Esophagus muscularis mucosa (tissue), 4 donors: Measurements from ENCODE around the gene ERH. TPM values are rescaled to one million over a fixed set of nuclear protein-coding genes. Genes with fewer than 3 reads are reported as not detected.

Experiments
- DNase-seq: peaks from one replicate; pipeline ENCODE4 v3.0.0-alpha.2; 2017; ENCODE audit errors: extremely low spot score
- H3K27ac ChIP-seq, 4 donors: fragments of 200-600 bp; sonication (generic); replicated peaks in 1 of 4; 1 replicate in 3 of 4; 2 replicates in 1 of 4; pipeline ENCODE4 v1.5.1; 2016 to 2019; ENCODE audit warnings: mild to moderate bottlenecking in 1 of 4
- H3K27me3 ChIP-seq, 4 donors: fragments of 200-600 bp; sonication (generic); one replicate each; pipeline versions ENCODE4 v1.5.1 to v1.6.0; 2016 to 2019
- H3K36me3 ChIP-seq, 4 donors: fragments of 200-600 bp; sonication (generic); one replicate each; pipeline ENCODE4 v1.5.1; 2016 to 2019
- H3K4me1 ChIP-seq, 4 donors: fragments of 200-600 bp; sonication (generic); one replicate each; pipeline ENCODE4 v1.5.1; 2016 to 2019
- H3K4me3 ChIP-seq, 4 donors: fragments of 200-600 bp; sonication (generic); 1 replicate in 2 of 4; 2 replicates in 2 of 4; pipeline ENCODE4 v1.5.1; 2016 to 2019; ENCODE audit warnings: mild to moderate bottlenecking in 4 of 4, moderate library complexity in 1 of 4
- H3K9me3 ChIP-seq, 4 donors: fragments of 200-600 bp; sonication (generic); 1 replicate in 3 of 4; 2 replicates in 1 of 4; pipeline ENCODE4 v1.5.1; 2016 to 2019
- EP300 ChIP-seq: sonication (generic); formaldehyde crosslinking; IDR thresholded peaks from one replicate; pipeline ENCODE4 v1.6.1; 2017; ENCODE audit warnings: antibody characterized with exemption
- POLR2A ChIP-seq: fragments of 450-650 bp; IDR thresholded peaks from one replicate; pipeline ENCODE4 v1.6.1; 2017; ENCODE audit warnings: antibody characterized with exemption, moderate library complexity, mild to moderate bottlenecking, low read depth
- POLR2AphosphoS5 ChIP-seq, 2 donors: sonication (generic); formaldehyde crosslinking; IDR thresholded peaks; one replicate each; pipeline ENCODE4 v1.6.1; 2017; ENCODE audit warnings: antibody characterized with exemption in 2 of 2
- WGBS: methylation state at CpG from one replicate; pipeline ENCODE4 v1.1.5; 2018; 5-methylcytosine and 5-hydroxymethylcytosine counted together
- intact Hi-C: fragments of 100-400 bp; cut with DNase I; formaldehyde crosslinking; loops from one replicate; pipeline ENCODE4 v1.15.1; 2023
- total RNA-seq, 4 donors: library from RNA; depleted of rRNA; stranded (reverse); fragments of >200 nt; gene quantifications; one replicate each; pipeline versions ENCODE4 v1.1.0 to v1.2.1, GENCODE V29; 2016
- TF ChIP-seq, protein P1 (sequence below), 3 experiments: fragments of 200-600 bp in 2 of 3; fragments of 450-650 bp in 1 of 3; sonication (generic) in 2 of 3; IDR thresholded peaks; one replicate each; pipeline ENCODE4 v1.5.1; 2017 to 2019; ENCODE audit warnings: antibody characterized with exemption in 3 of 3, mild to moderate bottlenecking in 2 of 3, moderate library complexity in 1 of 3

The ERH gene
- total RNA-seq, 4 donors from 2014 or later: 43.1 to 92.6 (median 64.2) TPM

DNA sequence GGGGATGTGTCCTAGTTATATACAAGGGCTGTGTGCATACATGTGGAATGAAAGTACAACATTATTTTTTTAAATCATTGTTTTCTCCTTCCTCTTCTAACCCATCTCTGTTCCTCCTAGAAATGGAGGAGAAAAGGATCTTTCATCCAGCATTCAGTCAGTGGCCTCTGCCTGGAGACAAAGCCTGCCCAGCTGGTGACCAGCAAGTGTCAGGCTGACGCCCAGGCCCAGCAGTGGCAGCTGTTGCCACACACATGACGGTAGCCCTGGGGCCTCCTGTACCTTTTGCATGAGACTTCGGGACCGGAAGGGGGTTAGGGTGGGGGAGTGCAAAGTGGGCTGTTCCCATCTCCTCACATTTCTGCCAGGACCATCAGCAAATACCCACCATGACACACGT is 46.2 kb downstream of the ERH start:
- WGBS: 83% methylated on average over 4 of the region's 5 CpGs

DNA sequence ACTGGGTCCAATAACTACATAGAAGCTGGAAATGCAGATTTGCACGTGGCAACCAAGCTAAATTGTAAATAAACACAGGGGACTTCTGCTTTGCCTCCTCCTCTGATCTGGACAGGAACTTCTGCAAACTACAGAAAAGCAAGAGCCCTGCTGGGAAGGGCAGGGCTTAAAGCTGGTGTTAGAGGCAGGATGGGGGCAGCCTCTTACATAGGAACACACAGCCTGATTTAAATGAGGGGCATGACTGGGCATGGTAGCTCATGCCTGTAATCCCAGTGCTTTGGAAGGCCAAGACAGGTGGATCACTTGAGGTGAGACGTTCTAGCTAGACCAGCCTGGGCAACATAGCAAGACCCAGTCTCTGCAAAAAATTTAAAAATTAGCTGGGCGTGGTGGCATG is 46.7 kb downstream of the ERH start:
- no peaks in the 10 kb centered on the region for H3K27me3 ChIP-seq
- intact Hi-C loops: no loop called here
- TF ChIP-seq POLR2AphosphoS5 (IDR thresholded peaks at IDR 0.05): no peak
- no peak for TF ChIP-seq POLR2A
- TF ChIP-seq, protein P1, sequence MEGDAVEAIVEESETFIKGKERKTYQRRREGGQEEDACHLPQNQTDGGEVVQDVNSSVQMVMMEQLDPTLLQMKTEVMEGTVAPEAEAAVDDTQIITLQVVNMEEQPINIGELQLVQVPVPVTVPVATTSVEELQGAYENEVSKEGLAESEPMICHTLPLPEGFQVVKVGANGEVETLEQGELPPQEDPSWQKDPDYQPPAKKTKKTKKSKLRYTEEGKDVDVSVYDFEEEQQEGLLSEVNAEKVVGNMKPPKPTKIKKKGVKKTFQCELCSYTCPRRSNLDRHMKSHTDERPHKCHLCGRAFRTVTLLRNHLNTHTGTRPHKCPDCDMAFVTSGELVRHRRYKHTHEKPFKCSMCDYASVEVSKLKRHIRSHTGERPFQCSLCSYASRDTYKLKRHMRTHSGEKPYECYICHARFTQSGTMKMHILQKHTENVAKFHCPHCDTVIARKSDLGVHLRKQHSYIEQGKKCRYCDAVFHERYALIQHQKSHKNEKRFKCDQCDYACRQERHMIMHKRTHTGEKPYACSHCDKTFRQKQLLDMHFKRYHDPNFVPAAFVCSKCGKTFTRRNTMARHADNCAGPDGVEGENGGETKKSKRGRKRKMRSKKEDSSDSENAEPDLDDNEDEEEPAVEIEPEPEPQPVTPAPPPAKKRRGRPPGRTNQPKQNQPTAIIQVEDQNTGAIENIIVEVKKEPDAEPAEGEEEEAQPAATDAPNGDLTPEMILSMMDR (IDR thresholded peaks at IDR 0.05): no peak
- H3K9me3 ChIP-seq: no peaks in the 10 kb centered on the region
- H3K36me3 ChIP-seq: peaks cover 0 to 44% (median 2%) of the 10 kb centered on the region in 4 donors
- H3K4me3 ChIP-seq: no peak overlapping the region
- peaks cover 6 to 19% (median 17%) of the 10 kb centered on the region in 4 donors for H3K4me1 ChIP-seq
- 69% methylated on average over 3 of the region's 3 CpGs for WGBS
- no peak for DNase-seq
- no peak overlapping the region for H3K27ac ChIP-seq

More for the DNA sequence above, 46.2 kb downstream of the ERH start:
- peaks cover 0 to 41% (median 2%) of the 10 kb centered on the region in 4 donors for H3K36me3 ChIP-seq
- H3K9me3 ChIP-seq: no peaks in the 10 kb centered on the region
- intact Hi-C loops: no loop called here
- TF ChIP-seq, protein P1 (IDR thresholded peaks at IDR 0.05): no peak
- TF ChIP-seq POLR2AphosphoS5 (IDR thresholded peaks at IDR 0.05) (no peak), EP300 (no peak), POLR2A (no peak)
- H3K27me3 ChIP-seq: no peaks in the 10 kb centered on the region
- DNase-seq: no peak
- H3K4me1 ChIP-seq: peaks cover 6 to 19% (median 15%) of the 10 kb centered on the region in 4 donors
- H3K4me3 ChIP-seq: no peak overlapping the region
- no peak overlapping the region for H3K27ac ChIP-seq

DNA sequence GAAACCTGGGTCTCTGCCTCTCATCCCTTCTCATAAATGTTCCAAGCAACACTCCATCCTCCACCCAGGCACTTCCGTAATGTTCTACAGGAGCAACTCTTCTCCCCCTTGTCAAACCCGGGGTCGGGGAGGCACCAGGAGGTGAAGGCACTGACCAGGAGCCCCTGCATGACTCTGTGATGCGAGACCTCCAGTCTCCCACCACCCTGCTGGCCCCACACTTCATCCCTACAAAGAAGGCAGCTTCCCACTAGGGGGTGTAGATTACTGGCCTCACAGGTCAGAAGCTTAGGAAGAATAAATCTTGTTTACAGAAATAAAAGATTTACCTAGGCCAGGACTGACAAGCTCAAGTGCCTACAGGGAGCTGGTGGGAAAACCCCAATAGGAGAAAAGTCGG is 47.2 kb downstream of the ERH start:
- WGBS: 88% methylated on average over 5 of the region's 5 CpGs
- DNase-seq: no peak
- Histone ChIP-seq H3K27me3 (no peaks in the 10 kb centered on the region), H3K36me3 (peaks cover 0 to 44% (median 2%) of the 10 kb centered on the region in 4 donors), H3K27ac (no peak overlapping the region), H3K4me1 (peaks cover 3 to 15% (median 12%) of the 10 kb centered on the region in 4 donors), H3K9me3 (no peaks in the 10 kb centered on the region), H3K4me3 (no peak overlapping the region)
- intact Hi-C loops: no loop called here
- no peak for TF ChIP-seq POLR2A
- TF ChIP-seq, protein P1 (IDR thresholded peaks at IDR 0.05): no peak

DNA sequence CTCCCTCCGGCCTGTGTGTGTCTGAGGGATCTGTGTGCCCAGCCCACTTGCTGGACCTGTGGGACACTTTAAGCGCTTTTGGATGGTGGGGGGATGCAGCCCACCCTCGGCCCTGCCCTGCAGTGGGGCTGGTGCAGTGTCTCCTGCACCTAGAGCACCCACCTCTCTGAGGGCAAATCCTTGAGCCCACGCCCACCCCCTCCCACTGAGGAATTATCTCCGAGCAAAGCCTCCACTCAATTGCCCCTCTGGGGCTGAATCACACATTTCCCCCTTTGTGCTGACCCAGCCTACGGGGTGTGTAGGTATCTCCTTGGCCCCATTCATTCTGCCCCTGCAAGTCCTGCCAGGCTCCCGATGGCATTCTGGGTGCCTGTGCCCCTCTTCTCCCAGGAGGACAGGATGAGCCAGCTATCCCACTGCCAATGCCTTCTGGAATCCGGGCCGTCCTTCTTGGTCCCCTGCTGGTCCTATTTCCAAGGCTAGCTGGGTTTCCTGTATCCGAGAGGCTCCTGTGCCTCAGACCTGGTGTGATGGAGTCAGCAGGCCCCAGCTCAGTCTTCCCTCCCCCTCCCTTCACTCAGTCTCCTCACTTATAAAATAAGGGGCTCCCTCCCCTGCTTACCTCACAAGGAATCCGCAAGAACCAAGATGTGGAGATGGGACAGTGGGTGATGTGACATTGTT is 48.9 kb downstream of the ERH start:
- Histone ChIP-seq H3K27me3 (no peaks in the 10 kb centered on the region), H3K9me3 (no peaks in the 10 kb centered on the region), H3K4me1 (peaks cover 0 to 3% (median 0%) of the 10 kb centered on the region in 4 donors), H3K4me3 (no peak overlapping the region), H3K36me3 (peaks cover 0 to 44% (median 2%) of the 10 kb centered on the region in 4 donors), H3K27ac (no peak overlapping the region)
- intact Hi-C loops: loop anchor here (5.0 kb wide), 1 partner anchor 97 kb away; no protein-coding TSS in a partner anchor
- 80% methylated on average over 8 of the region's 11 CpGs for WGBS
- DNase-seq: no peak
- TF ChIP-seq, protein P1 (IDR thresholded peaks at IDR 0.05): no peak
- no peak for TF ChIP-seq EP300
- no peak for TF ChIP-seq POLR2A
- no peak for TF ChIP-seq POLR2AphosphoS5 (IDR thresholded peaks at IDR 0.05)
